Measurements from ENCODE around the gene HEATR9. TPM values are rescaled to one million over a fixed set of nuclear protein-coding genes. Genes with fewer than 3 reads are reported as not detected.

Gene HEATR9
- total and polyA plus RNA-seq, 2 of the 13 experiments (the other 11 are each of a cell fraction or from before 2014, with no cell fraction given) = not detected

- no peak overlapping the region for H3K9ac ChIP-seq (ENCODE audit: insufficient read depth, low read depth, low read length)
- no peaks in the 10 kb centered on the region for H3K36me3 ChIP-seq (replicated peaks in 1 of 2; ENCODE audit: control insufficient read depth in 1 of 2, insufficient read depth in 2 of 2, low read length in 2 of 2)
- no peaks in the 10 kb centered on the region for H3K9me3 ChIP-seq (ENCODE audit: low read length)
- no TSS peak for BruUV-seq (replicated peaks)
- in situ Hi-C loops (cut with HindIII; ENCODE audit: extremely low pct_ligation_motif_present, low pct_unique_long_range_greater_than_20kb) (no loop called here), intact Hi-C loops (cut with micrococcal nuclease; ENCODE audit: unreplicated experiment) (no loop called here)
- H3K79me2 ChIP-seq (ENCODE audit: insufficient read depth, low read length) = no peaks in the 10 kb centered on the region
- no peak overlapping the region for H2AFZ ChIP-seq (ENCODE audit: low read length)
- H3K4me3 ChIP-seq (replicated peaks in 1 of 3; ENCODE audit: insufficient read depth in 1 of 3, low read depth in 2 of 3, low read length in 3 of 3) = no peak overlapping the region
- POLR2A ChIA-PET = no interaction called here
- H3K27ac ChIP-seq (ENCODE audit: extremely low read length, insufficient read depth, low read length) = no peak overlapping the region
- H4K20me1 ChIP-seq (ENCODE audit: insufficient read depth, low read length) = no peaks in the 10 kb centered on the region
- H3K27me3 ChIP-seq (ENCODE audit: control insufficient read depth in 1 of 2, insufficient read depth in 2 of 2, low read length in 2 of 2) = peaks cover 1 to 3% of the 10 kb centered on the region in 2 experiments; a peak in 2 of 5 replicates
- no peak for TF ChIP-seq PAX8 (CRISPR knock-in tag; IDR thresholded peaks at IDR 0.05; ENCODE audit: borderline replicate concordance)
- TF ChIP-seq CCAR2 (optimal IDR thresholded peaks at IDR 0.05; ENCODE audit: low read depth, low read length) = no peak
- no peak for TF ChIP-seq NAIF1 (CRISPR knock-in tag; IDR thresholded peaks at IDR 0.05; ENCODE audit: borderline replicate concordance)
- TF ChIP-seq ZGPAT (CRISPR knock-in tag; IDR thresholded peaks at IDR 0.05) = no peak
- H3K4me2 ChIP-seq (ENCODE audit: low read depth, low read length) = no peak overlapping the region
- FAIRE-seq (no peak), ATAC-seq (no peak), DNase-seq (ENCODE audit: low spot score) (no peak)
- CTCF ChIA-PET (ENCODE audit: low intra/inter-chr PET ratio, low total read pairs) = no interaction called here
- H3K4me1 ChIP-seq (ENCODE audit: insufficient read depth, low read length) = no peaks in the 10 kb centered on the region
- WGBS (ENCODE audit: low lambda C conversion rate) = 51% methylated on average over 14 of the region's 14 CpGs
These were observed 27.2 kb upstream of the HEATR9 start for GRCh38 chr17:35895636-35896587.

- H3K4me1 ChIP-seq (ENCODE audit: insufficient read depth, low read length) = no peaks in the 10 kb centered on the region
- H3K4me3 ChIP-seq (replicated peaks in 1 of 3; ENCODE audit: insufficient read depth in 1 of 3, low read depth in 2 of 3, low read length in 3 of 3) = no peak overlapping the region
- no peaks in the 10 kb centered on the region for H4K20me1 ChIP-seq (ENCODE audit: insufficient read depth, low read length)
- in situ Hi-C loops (cut with HindIII; ENCODE audit: extremely low pct_ligation_motif_present, low pct_unique_long_range_greater_than_20kb) = no loop called here
- BruUV-seq (replicated peaks) = no TSS peak
- H2AFZ ChIP-seq (ENCODE audit: low read length) = no peak overlapping the region
- H3K4me2 ChIP-seq (ENCODE audit: low read depth, low read length) = no peak overlapping the region
- intact Hi-C loops (cut with micrococcal nuclease; ENCODE audit: unreplicated experiment) = no loop called here
- ChIA-PET POLR2A (no interaction called here), CTCF (ENCODE audit: low intra/inter-chr PET ratio, low total read pairs) (no interaction called here)
- FAIRE-seq (no peak), ATAC-seq (no peak), DNase-seq (ENCODE audit: low spot score) (no peak)
- H3K9ac ChIP-seq (ENCODE audit: insufficient read depth, low read depth, low read length) = no peak overlapping the region
- H3K27ac ChIP-seq (ENCODE audit: extremely low read length, insufficient read depth, low read length) = no peak overlapping the region
- no peaks in the 10 kb centered on the region for H3K79me2 ChIP-seq (ENCODE audit: insufficient read depth, low read length)
- 46% methylated on average over 7 of the region's 7 CpGs for WGBS (ENCODE audit: low lambda C conversion rate)
- H3K27me3 ChIP-seq (ENCODE audit: control insufficient read depth in 1 of 2, insufficient read depth in 2 of 2, low read length in 2 of 2) = peaks cover 1 to 3% of the 10 kb centered on the region in 2 experiments; a peak in 1 of 5 replicates
- H3K9me3 ChIP-seq (ENCODE audit: low read length) = no peaks in the 10 kb centered on the region
- H3K36me3 ChIP-seq (replicated peaks in 1 of 2; ENCODE audit: control insufficient read depth in 1 of 2, insufficient read depth in 2 of 2, low read length in 2 of 2) = no peaks in the 10 kb centered on the region
- TF ChIP-seq HOMEZ (CRISPR knock-in tag; IDR thresholded peaks at IDR 0.05; ENCODE audit: low read depth) (no peak), ZBTB4 (CRISPR knock-in tag; IDR thresholded peaks at IDR 0.05; ENCODE audit: borderline replicate concordance) (no peak), ZBTB37 (CRISPR knock-in tag; IDR thresholded peaks at IDR 0.05) (no peak), MAX (IDR thresholded peaks at IDR 0.05) (no peak), CCAR2 (optimal IDR thresholded peaks at IDR 0.05; ENCODE audit: low read depth, low read length) (no peak)
These were observed 25.5 kb upstream of the HEATR9 start for GRCh38 chr17:35894206-35894605.

All from HepG2 (cell line).